Activated CD8-positive, alpha-beta T cell treated with anti-CD3 and anti-CD28 coated beads for 36 hours (primary cell): ENCODE data around the gene NAT16. TPM values are rescaled to one million over a fixed set of nuclear protein-coding genes. Genes with fewer than 3 reads are reported as not detected.

Source experiments
- ATAC-seq: fragments of 200-7000 bp; cut with Tn5 transposase; one replicate; pipeline ENCODE4 v1.10.0; 2021; ENCODE audit warnings: mild to moderate bottlenecking, moderate library complexity
- CTCF ChIA-PET: fragments of 350-600 bp; sonication (Branson Sonifier 250); formaldehyde crosslinking; loops from one replicate; lab custom pipeline; 2021; ENCODE audit warnings: antibody characterized with exemption; lab: Charles Lee
- POLR2A ChIA-PET: fragments of 350-600 bp; sonication (Branson Sonifier 250); formaldehyde crosslinking; loops from one replicate; lab custom pipeline; 2021; ENCODE audit warnings: antibody characterized with exemption; lab: Charles Lee
- DNase-seq: peaks from one replicate; pipeline ENCODE4 v3.0.0-alpha.2; 2020
- H3K27ac Mint-ChIP-seq: one replicate; pipeline ENCODE4 v1.8.0; 2021; ENCODE audit warnings: mild to moderate bottlenecking, mixed read lengths
- H3K27me3 Mint-ChIP-seq: one replicate; pipeline ENCODE4 v1.8.0; 2021; ENCODE audit warnings: mixed read lengths
- H3K36me3 Mint-ChIP-seq: one replicate; pipeline ENCODE4 v1.8.0; 2021; ENCODE audit warnings: low read depth, mixed read lengths
- H3K4me1 Mint-ChIP-seq: one replicate; pipeline ENCODE4 v1.8.0; 2021; ENCODE audit warnings: low read depth, mixed read lengths
- H3K4me3 Mint-ChIP-seq: one replicate; pipeline ENCODE4 v1.8.0; 2021; ENCODE audit warnings: mild to moderate bottlenecking, moderate library complexity, mixed read lengths
- H3K9me3 Mint-ChIP-seq: one replicate; pipeline ENCODE4 v1.8.0; 2021; ENCODE audit warnings: mixed read lengths
- intact Hi-C: fragments of 100-400 bp; cut with micrococcal nuclease; formaldehyde crosslinking; loops from one replicate; pipeline ENCODE4 v1.10.0; 2022
- total RNA-seq, 2 experiments: library from RNA; stranded (reverse); gene quantifications; one replicate each; pipeline ENCODE4 v1.2.3, GENCODE V29; 2021
- TF ChIP-seq, protein P1 (sequence below): fragments of 200-600 bp; IDR thresholded peaks from one replicate; pipeline ENCODE4 v1.8.0; 2022; ENCODE audit warnings: antibody characterized with exemption, mild to moderate bottlenecking

Gene NAT16
- not detected for total RNA-seq

DNA sequence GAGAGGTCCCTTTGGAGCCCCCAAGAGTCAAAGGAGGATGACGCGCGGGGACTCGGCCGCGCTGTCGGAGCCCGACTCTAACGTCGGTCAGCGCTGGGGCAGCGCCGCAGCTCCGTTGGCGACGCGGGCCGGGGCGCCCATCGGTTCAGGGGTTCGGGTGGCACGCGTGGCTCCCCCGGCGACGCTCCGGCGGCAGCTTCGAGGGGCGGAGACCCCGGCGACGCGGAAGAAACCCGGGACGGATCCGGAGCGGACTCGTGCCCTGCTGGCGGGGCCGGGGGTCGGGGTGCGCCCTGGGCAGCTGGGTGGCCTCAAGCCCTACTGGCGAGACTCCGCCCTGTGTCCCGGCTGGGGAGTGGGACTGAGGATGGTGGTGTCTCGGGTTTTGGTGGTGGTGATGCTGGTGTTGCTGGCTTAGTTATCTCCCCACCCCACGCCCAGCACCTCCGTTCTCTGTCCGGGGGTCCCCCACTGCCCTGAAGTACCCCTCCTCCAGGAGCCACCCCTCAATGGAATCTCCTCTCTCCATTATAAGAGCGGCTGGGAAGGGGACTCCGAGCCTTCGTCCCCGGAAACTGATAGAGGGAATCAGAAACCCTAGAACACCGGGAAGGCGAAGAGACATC lies at the start of gene NAT16:
NAT16 (minus strand) TSS at position 164 of the 626 bp plus-strand sequence. CDS start 5,486 bp downstream, outside the sequence.
- Mint-ChIP-seq H3K4me3 (no peak within 1 kb of the TSS), H3K4me1 (peaks cover 10% of the 10 kb centered on the region)

DNA sequence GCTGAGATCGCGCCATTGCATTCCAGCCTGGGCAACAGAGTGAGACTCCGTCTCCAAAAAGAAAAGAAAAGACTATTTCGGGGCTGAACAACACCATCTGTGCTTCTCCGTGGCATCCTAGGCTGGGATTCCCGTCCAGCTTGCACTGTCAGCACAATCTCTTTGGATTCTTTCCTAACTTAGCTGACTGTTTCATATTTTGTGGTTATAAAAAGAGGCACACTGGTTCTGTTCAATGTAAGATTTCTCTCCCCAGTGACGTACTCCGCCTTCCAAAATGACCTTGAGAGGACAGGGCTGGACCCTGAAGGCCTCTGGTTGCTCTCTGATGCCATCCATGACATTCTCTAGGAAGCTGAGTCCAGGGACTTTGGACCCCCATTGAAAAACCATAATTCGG lies 46.6 kb upstream of the NAT16 start:
- peaks cover 16% of the 10 kb centered on the region for H3K36me3 Mint-ChIP-seq
- no peaks in the 10 kb centered on the region for H3K9me3 Mint-ChIP-seq
- intact Hi-C loops, result no loop called here
- no peak for ATAC-seq
- H3K27ac Mint-ChIP-seq, result no peak overlapping the region
- H3K27me3 Mint-ChIP-seq, result no peaks in the 10 kb centered on the region
- ChIA-PET CTCF (interaction anchor here (2.0 to 4.8 kb wide), 2 partner anchors 9 to 18 kb away, joined by 9 to 17 read pairs; partner anchors contain the start of genes FIS1, PLOD3 and ZNHIT1), POLR2A (interaction anchor here (0.6 kb wide), 1 partner anchor 523 kb away, joined by 3 read pairs; no protein-coding TSS in a partner anchor)
- TF ChIP-seq, protein P1, sequence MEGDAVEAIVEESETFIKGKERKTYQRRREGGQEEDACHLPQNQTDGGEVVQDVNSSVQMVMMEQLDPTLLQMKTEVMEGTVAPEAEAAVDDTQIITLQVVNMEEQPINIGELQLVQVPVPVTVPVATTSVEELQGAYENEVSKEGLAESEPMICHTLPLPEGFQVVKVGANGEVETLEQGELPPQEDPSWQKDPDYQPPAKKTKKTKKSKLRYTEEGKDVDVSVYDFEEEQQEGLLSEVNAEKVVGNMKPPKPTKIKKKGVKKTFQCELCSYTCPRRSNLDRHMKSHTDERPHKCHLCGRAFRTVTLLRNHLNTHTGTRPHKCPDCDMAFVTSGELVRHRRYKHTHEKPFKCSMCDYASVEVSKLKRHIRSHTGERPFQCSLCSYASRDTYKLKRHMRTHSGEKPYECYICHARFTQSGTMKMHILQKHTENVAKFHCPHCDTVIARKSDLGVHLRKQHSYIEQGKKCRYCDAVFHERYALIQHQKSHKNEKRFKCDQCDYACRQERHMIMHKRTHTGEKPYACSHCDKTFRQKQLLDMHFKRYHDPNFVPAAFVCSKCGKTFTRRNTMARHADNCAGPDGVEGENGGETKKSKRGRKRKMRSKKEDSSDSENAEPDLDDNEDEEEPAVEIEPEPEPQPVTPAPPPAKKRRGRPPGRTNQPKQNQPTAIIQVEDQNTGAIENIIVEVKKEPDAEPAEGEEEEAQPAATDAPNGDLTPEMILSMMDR, result no peak
- H3K4me3 Mint-ChIP-seq, result no peak overlapping the region
- no peak for DNase-seq
- H3K4me1 Mint-ChIP-seq, result peaks cover 3% of the 10 kb centered on the region

More for the DNA sequence above, at the start of gene NAT16:
- Mint-ChIP-seq H3K36me3 (no peaks in the 10 kb centered on the region), H3K9me3 (no peaks in the 10 kb centered on the region), H3K27me3 (peaks cover 48% of the 10 kb centered on the region), H3K27ac (no peak within 1 kb of the TSS)
- POLR2A ChIA-PET, result interaction anchor here (0.6 kb wide), 1 partner anchor 20 kb away, joined by 3 read pairs; no protein-coding TSS in a partner anchor
- no peak for ATAC-seq
- CTCF ChIA-PET, result interaction anchor here (0.8 to 7.7 kb wide), 2 partner anchors 12 to 135 kb away, joined by 3 to 56 read pairs; no protein-coding TSS in a partner anchor
- TF ChIP-seq, protein P1, result no peak
- intact Hi-C loops, result no loop called here
- no peak for DNase-seq

DNA sequence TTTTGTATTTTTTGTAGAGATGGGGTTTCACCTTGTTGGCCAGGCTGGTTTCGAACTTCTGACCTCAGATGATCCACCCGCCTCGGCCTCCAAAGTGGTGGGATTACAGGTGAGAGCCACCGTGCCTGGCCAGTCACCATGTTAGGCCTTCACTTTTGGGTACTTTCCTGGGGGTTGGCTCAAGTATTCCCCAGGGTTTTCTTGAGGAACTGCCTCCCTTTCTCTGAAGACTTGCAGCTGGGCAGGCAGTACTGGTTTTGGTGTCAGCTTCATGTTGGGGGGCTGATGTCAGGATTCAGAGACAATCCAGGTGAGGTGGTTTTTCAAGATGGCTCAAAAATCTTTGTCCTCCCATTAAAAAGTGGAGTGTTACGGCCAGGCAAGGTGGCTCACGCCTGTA lies 45.6 kb upstream of the NAT16 start:
- DNase-seq, result no peak
- no peak for ATAC-seq
- POLR2A ChIA-PET, result interaction anchor here (0.8 kb wide), 1 partner anchor 19 kb away, joined by 4 read pairs; the partner anchor contains the start of gene FIS1
- TF ChIP-seq, protein P1, result no peak
- Mint-ChIP-seq H3K4me3 (no peak overlapping the region), H3K36me3 (peaks cover 16% of the 10 kb centered on the region), H3K9me3 (no peaks in the 10 kb centered on the region), H3K27ac (no peak overlapping the region), H3K4me1 (peaks cover 7% of the 10 kb centered on the region), H3K27me3 (no peaks in the 10 kb centered on the region)
- intact Hi-C loops, result no loop called here
- CTCF ChIA-PET, result interaction anchor here (2.0 to 4.8 kb wide), 2 partner anchors 8 to 19 kb away, joined by 9 to 17 read pairs; partner anchors contain the start of genes FIS1, PLOD3 and ZNHIT1

DNA sequence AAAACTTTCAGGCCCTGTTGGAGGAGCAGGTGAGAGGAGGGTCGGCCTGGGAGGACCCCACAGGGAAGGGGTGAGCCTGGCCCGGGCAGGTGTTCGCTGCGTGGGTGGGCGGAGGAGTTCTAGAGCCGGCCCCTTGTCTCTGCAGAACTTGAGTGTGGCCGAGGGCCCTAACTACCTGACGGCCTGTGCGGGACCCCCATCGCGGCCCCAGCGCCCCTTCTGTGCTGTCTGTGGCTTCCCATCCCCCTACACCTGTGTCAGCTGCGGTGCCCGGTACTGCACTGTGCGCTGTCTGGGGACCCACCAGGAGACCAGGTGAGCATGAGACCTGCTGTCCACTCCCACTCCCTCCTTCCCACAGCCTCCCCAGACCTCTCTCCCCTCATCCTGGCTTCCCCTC lies 43.4 kb upstream of the NAT16 start:
- DNase-seq (no peak), ATAC-seq (no peak)
- Mint-ChIP-seq H3K27me3 (no peaks in the 10 kb centered on the region), H3K36me3 (peaks cover 14% of the 10 kb centered on the region), H3K27ac (no peak overlapping the region), H3K4me1 (peaks cover 19% of the 10 kb centered on the region), H3K9me3 (no peaks in the 10 kb centered on the region), H3K4me3 (no peak overlapping the region)
- POLR2A ChIA-PET, result interaction anchor here (0.5 to 1.5 kb wide), 2 partner anchors 12 to 169 kb away, joined by 3 to 4 read pairs; no protein-coding TSS in a partner anchor
- TF ChIP-seq, protein P1, result no peak
- intact Hi-C loops, result no loop called here
- CTCF ChIA-PET, result interaction anchor here (1.9 kb wide), 1 partner anchor 80 kb away, joined by 5 read pairs; no protein-coding TSS in a partner anchor
